ENCODE results near the gene WWOX. TPM values are rescaled to one million over a fixed set of nuclear protein-coding genes. Genes with fewer than 3 reads are reported as not detected.
A peak's percentile ranks its signal among the peaks of the same experiment; 100 is the strongest.

The WWOX gene
- total and polyA plus RNA-seq, 10 donors, result 5.9 to 90.3 (median 26.4) TPM

- H3K27me3 ChIP-seq (replicated peaks in 1 of 7), result no peaks in the 10 kb centered on the region
Observed at GRCh38 chr16:78436023-78436422, 336.6 kb downstream of the WWOX start.

GRCh38 chr16:78436846-78437245, 337.4 kb downstream of the WWOX start:
- no peak for DNase-seq
- H3K9me3 ChIP-seq, result no peaks in the 10 kb centered on the region
- no peaks in the 10 kb centered on the region for H3K4me1 ChIP-seq
- intact Hi-C loops (cut with DNase I; ENCODE audit: low total_unique reads), result no loop called here
- H3K36me3 ChIP-seq, result peaks cover 0 to 17% (median 0%) of the 10 kb centered on the region in 6 donors
- H3K27ac ChIP-seq, result no peak overlapping the region
- no peaks in the 10 kb centered on the region for H3K27me3 ChIP-seq (replicated peaks in 1 of 7)
- H3K4me3 ChIP-seq, result no peak overlapping the region
- TF ChIP-seq CTCF (IDR thresholded peaks at IDR 0.05 in 8 of 11, conservative IDR thresholded peaks at IDR 0.05 in 3 of 11) (no peak), POLR2A (IDR thresholded peaks at IDR 0.05) (no peak), POLR2AphosphoS5 (IDR thresholded peaks at IDR 0.05) (no peak)
- 73 to 82% (median 79%) methylated on average over 6 of the region's 6 CpGs for WGBS, 5 donors

More at GRCh38 chr16:78436023-78436422, 336.6 kb downstream of the WWOX start:
- DNase-seq, result no peak
- Histone ChIP-seq H3K9me3 (no peaks in the 10 kb centered on the region), H3K4me1 (no peaks in the 10 kb centered on the region), H3K4me3 (no peak overlapping the region), H3K27ac (no peak overlapping the region), H3K36me3 (peaks cover 0 to 17% (median 0%) of the 10 kb centered on the region in 6 donors)
- TF ChIP-seq POLR2AphosphoS5 (IDR thresholded peaks at IDR 0.05) (no peak), CTCF (IDR thresholded peaks at IDR 0.05 in 8 of 11, conservative IDR thresholded peaks at IDR 0.05 in 3 of 11) (no peak), POLR2A (IDR thresholded peaks at IDR 0.05) (no peak)
- intact Hi-C loops (cut with DNase I; ENCODE audit: low total_unique reads), result no loop called here
- 87 to 93% (median 89%) methylated on average over 10 of the region's 10 CpGs for WGBS, 5 donors

- H3K36me3 ChIP-seq, result peaks cover 0 to 14% (median 0%) of the 10 kb centered on the region in 6 donors
- H3K27me3 ChIP-seq (replicated peaks in 1 of 7), result no peaks in the 10 kb centered on the region
- no peak for DNase-seq
- TF ChIP-seq POLR2A (IDR thresholded peaks at IDR 0.05), result no peak
- TF ChIP-seq POLR2AphosphoS5 (IDR thresholded peaks at IDR 0.05), result no peak
- peak in 10 of 11 experiments; percentile 11 to 85 (median 76) for TF ChIP-seq CTCF (IDR thresholded peaks at IDR 0.05 in 8 of 11, conservative IDR thresholded peaks at IDR 0.05 in 3 of 11)
- H3K4me1 ChIP-seq, result no peaks in the 10 kb centered on the region
- no peak overlapping the region for H3K4me3 ChIP-seq
- intact Hi-C loops (cut with DNase I; ENCODE audit: low total_unique reads), result no loop called here
- WGBS, 5 donors, result 50 to 57% (median 54%) methylated on average over 6 of the region's 6 CpGs
- no peaks in the 10 kb centered on the region for H3K9me3 ChIP-seq
- no peak overlapping the region for H3K27ac ChIP-seq
Observed at GRCh38 chr16:78437352-78437968, 338.0 kb downstream of the WWOX start.

GRCh38 chr16:78438219-78438618, 338.8 kb downstream of the WWOX start:
- no peak overlapping the region for H3K4me3 ChIP-seq
- 91 to 96% (median 93%) methylated on average over 4 of the region's 4 CpGs for WGBS, 5 donors
- no peaks in the 10 kb centered on the region for H3K4me1 ChIP-seq
- no peaks in the 10 kb centered on the region for H3K9me3 ChIP-seq
- H3K36me3 ChIP-seq, result peaks cover 0 to 6% (median 0%) of the 10 kb centered on the region in 6 donors
- DNase-seq, result no peak
- TF ChIP-seq CTCF (IDR thresholded peaks at IDR 0.05 in 8 of 11, conservative IDR thresholded peaks at IDR 0.05 in 3 of 11) (no peak), POLR2AphosphoS5 (IDR thresholded peaks at IDR 0.05) (no peak), POLR2A (IDR thresholded peaks at IDR 0.05) (no peak)
- intact Hi-C loops (cut with DNase I; ENCODE audit: low total_unique reads), result no loop called here
- H3K27ac ChIP-seq, result no peak overlapping the region
- no peaks in the 10 kb centered on the region for H3K27me3 ChIP-seq (replicated peaks in 1 of 7)
